Cardiac muscle cell (in vitro differentiated cells and primary cell): Measurements from ENCODE around the gene RNGTT. TPM values are rescaled to one million over a fixed set of nuclear protein-coding genes. Genes with fewer than 3 reads are reported as not detected.
A peak's percentile ranks its signal among the peaks of the same experiment; 100 is the strongest.

Experiments used
- DNase-seq, 2 donors: peaks; one replicate each; pipeline versions ENCODE4 v3.0.0 to v3.0.0-alpha.2; 2010 to 2017; ENCODE audit warnings: low read depth in 1 of 2, low spot score in 1 of 2
- H3K27ac ChIP-seq: fragments of 200-600 bp; sonication (generic); 2 replicates; pipeline ENCODE4 v1.5.1; 2016
- H3K27me3 ChIP-seq: fragments of 200-600 bp; sonication (generic); 2 replicates; pipeline ENCODE4 v1.6.0; 2016; ENCODE audit warnings: control low read depth
- H3K36me3 ChIP-seq: fragments of 200-600 bp; sonication (generic); 2 replicates; pipeline ENCODE4 v1.5.1; 2016; ENCODE audit warnings: control low read depth
- H3K4me1 ChIP-seq: fragments of 200-600 bp; sonication (generic); 2 replicates; pipeline ENCODE4 v1.8.1; 2017; ENCODE audit warnings: low read depth, mild to moderate bottlenecking, mixed run types
- H3K4me3 ChIP-seq: fragments of 200-600 bp; sonication (generic); 2 replicates; pipeline ENCODE4 v1.5.1; 2016; ENCODE audit warnings: mild to moderate bottlenecking
- H3K9me3 ChIP-seq: fragments of 200-600 bp; sonication (generic); 2 replicates; pipeline ENCODE4 v1.5.1; 2017; ENCODE audit warnings: low read depth, mild to moderate bottlenecking, control low read depth
- CTCF ChIP-seq: IDR thresholded peaks from 2 replicates; pipeline ENCODE4 v1.5.1; 2012; ENCODE audit warnings: low read depth, mild to moderate bottlenecking, low read length
- polyA plus RNA-seq: library from polyadenylated mRNA; unstranded; fragments of >200 nt; fragmentation: Nextera tagmentation; extraction: Ambion mirVana; gene quantifications from 2 replicates; pipeline ENCODE4 v1.2.1, GENCODE V29; 2016
- total RNA-seq: library from RNA; depleted of rRNA; stranded (reverse); fragments of >200 nt; gene quantifications from 2 replicates; pipeline ENCODE4 v1.2.3, GENCODE V29; 2016

The RNGTT gene
- total and polyA plus RNA-seq, 2 experiments from 2014 or later, result 10.9 to 12.5 TPM

- no peaks in the 10 kb centered on the region for H3K4me1 ChIP-seq
- H3K27me3 ChIP-seq, result no peaks in the 10 kb centered on the region
- H3K4me3 ChIP-seq, result no peak overlapping the region
- no peak for DNase-seq
- no peaks in the 10 kb centered on the region for H3K9me3 ChIP-seq
- H3K27ac ChIP-seq, result no peak overlapping the region
- TF ChIP-seq CTCF, result no peak
- no peaks in the 10 kb centered on the region for H3K36me3 ChIP-seq
These were observed 202.0 kb downstream of the RNGTT start for GRCh38 chr6:88761237-88762031.

GRCh38 chr6:88760091-88760490 lies 203.3 kb downstream of the RNGTT start:
- DNase-seq, result peak in 1 of 2 donors; percentile 16
- TF ChIP-seq CTCF, result no peak
- no peaks in the 10 kb centered on the region for H3K36me3 ChIP-seq
- no peak overlapping the region for H3K27ac ChIP-seq
- no peak overlapping the region for H3K4me3 ChIP-seq
- no peaks in the 10 kb centered on the region for H3K27me3 ChIP-seq
- H3K4me1 ChIP-seq, result no peaks in the 10 kb centered on the region
- H3K9me3 ChIP-seq, result no peaks in the 10 kb centered on the region

- H3K36me3 ChIP-seq, result no peaks in the 10 kb centered on the region
- H3K27ac ChIP-seq, result no peak overlapping the region
- TF ChIP-seq CTCF, result no peak
- H3K9me3 ChIP-seq, result no peaks in the 10 kb centered on the region
- H3K27me3 ChIP-seq, result no peaks in the 10 kb centered on the region
- no peaks in the 10 kb centered on the region for H3K4me1 ChIP-seq
- H3K4me3 ChIP-seq, result no peak overlapping the region
- DNase-seq, result no peak
These were observed 212.5 kb downstream of the RNGTT start for GRCh38 chr6:88750936-88751335.

GRCh38 chr6:88749849-88750248 lies 213.6 kb downstream of the RNGTT start:
- Histone ChIP-seq H3K4me1 (no peaks in the 10 kb centered on the region), H3K4me3 (no peak overlapping the region), H3K36me3 (no peaks in the 10 kb centered on the region), H3K9me3 (no peaks in the 10 kb centered on the region), H3K27ac (no peak overlapping the region), H3K27me3 (no peaks in the 10 kb centered on the region)
- no peak for DNase-seq
- no peak for TF ChIP-seq CTCF

GRCh38 chr6:88748141-88748540 lies 215.3 kb downstream of the RNGTT start:
- DNase-seq, result peak in 1 of 2 donors; percentile 43
- Histone ChIP-seq H3K4me1 (no peaks in the 10 kb centered on the region), H3K36me3 (no peaks in the 10 kb centered on the region), H3K27me3 (no peaks in the 10 kb centered on the region), H3K27ac (no peak overlapping the region), H3K9me3 (no peaks in the 10 kb centered on the region), H3K4me3 (no peak overlapping the region)
- no peak for TF ChIP-seq CTCF
